Measurements from ENCODE around the gene ATIC.

Gene ATIC

GRCh38 chr2:215320102-215320501 lies 8.2 kb downstream of the ATIC start:
- in situ Hi-C loops (cut with MboI; ENCODE audit: low pct_unique_long_range_greater_than_20kb, low sequenced_read_pairs, unreplicated experiment) = no loop called here
- no peak for DNase-seq (ENCODE audit: low spot score)
- TF ChIP-seq CTCF (IDR thresholded peaks at IDR 0.05; ENCODE audit: extremely low read depth, insufficient read depth, missing control alignments) = no peak

GRCh38 chr2:215320679-215321078 lies 8.8 kb downstream of the ATIC start:
- in situ Hi-C loops (cut with MboI; ENCODE audit: low pct_unique_long_range_greater_than_20kb, low sequenced_read_pairs, unreplicated experiment) = no loop called here
- no peak for DNase-seq (ENCODE audit: low spot score)
- TF ChIP-seq CTCF (IDR thresholded peaks at IDR 0.05; ENCODE audit: extremely low read depth, insufficient read depth, missing control alignments) = no peak

- no peak for TF ChIP-seq CTCF (IDR thresholded peaks at IDR 0.05; ENCODE audit: extremely low read depth, insufficient read depth, missing control alignments)
- in situ Hi-C loops (cut with MboI; ENCODE audit: low pct_unique_long_range_greater_than_20kb, low sequenced_read_pairs, unreplicated experiment) = no loop called here
- no peak for DNase-seq (ENCODE audit: low spot score)
These were observed 13.0 kb downstream of the ATIC start for GRCh38 chr2:215324811-215325210.

- DNase-seq (ENCODE audit: low spot score) = no peak
- in situ Hi-C loops (cut with MboI; ENCODE audit: low pct_unique_long_range_greater_than_20kb, low sequenced_read_pairs, unreplicated experiment) = no loop called here
- TF ChIP-seq CTCF (IDR thresholded peaks at IDR 0.05; ENCODE audit: extremely low read depth, insufficient read depth, missing control alignments) = no peak
These were observed 16.2 kb downstream of the ATIC start for GRCh38 chr2:215328066-215328465.

- in situ Hi-C loops (cut with MboI; ENCODE audit: low pct_unique_long_range_greater_than_20kb, low sequenced_read_pairs, unreplicated experiment) = no loop called here
- no peak for TF ChIP-seq CTCF (IDR thresholded peaks at IDR 0.05; ENCODE audit: extremely low read depth, insufficient read depth, missing control alignments)
- DNase-seq (ENCODE audit: low spot score) = peak; percentile 9
These were observed 21.2 kb downstream of the ATIC start for GRCh38 chr2:215332872-215333595.

GRCh38 chr2:215338883-215339679 lies 27.2 kb downstream of the ATIC start:
- TF ChIP-seq CTCF (IDR thresholded peaks at IDR 0.05; ENCODE audit: extremely low read depth, insufficient read depth, missing control alignments) = no peak
- no peak for DNase-seq (ENCODE audit: low spot score)
- in situ Hi-C loops (cut with MboI; ENCODE audit: low pct_unique_long_range_greater_than_20kb, low sequenced_read_pairs, unreplicated experiment) = no loop called here

Measured in GM13977 (cell line).